GM12878 (cell line): ENCODE results near the gene LAD1. TPM values are rescaled to one million over a fixed set of nuclear protein-coding genes. Genes with fewer than 3 reads are reported as not detected.

Experiments
- ATAC-seq: fragments of 200-7000 bp; cut with Tn5 transposase; 3 replicates; pipeline ENCODE4 v1.9.1; 2020; ENCODE audit warnings: mild to moderate bottlenecking, moderate library complexity
- BruUV-seq: library from RNA; stranded (reverse); fragments of 400-500 nt; replicated peaks from 2 replicates; lab custom pipeline; 2021; lab: Mats Ljungman, UMichigan
- CTCF ChIA-PET: fragments of 300-600 bp; sonication (Branson Sonifier 250); formaldehyde crosslinking; extraction: SDS; loops from one replicate; lab custom pipeline; 2021; ENCODE audit warnings: inconsistent platforms; lab: Yijun Ruan, JAX
- POLR2A ChIA-PET: fragments of 350-600 bp; formaldehyde crosslinking; extraction: SDS; loops from one replicate; lab custom pipeline; 2021; ENCODE audit warnings: inconsistent platforms; lab: Charles Lee
- RAD21 ChIA-PET: fragments of 300-600 bp; sonication (Branson Sonifier 250); formaldehyde crosslinking; loops from one replicate; lab custom pipeline; 2023; ENCODE audit warnings: antibody characterized with exemption; ENCODE audit not compliant: unreplicated experiment; lab: Charles Lee
- SMC1A ChIA-PET: fragments of 300-600 bp; sonication (Branson Sonifier 250); formaldehyde crosslinking; loops from one replicate; lab custom pipeline; 2023; ENCODE audit not compliant: unreplicated experiment, uncharacterized antibody; lab: Charles Lee
- DNase-seq: peaks from one replicate; pipeline ENCODE4 v3.0.0-alpha.2; 2011; ENCODE audit warnings: low read depth, low spot score
- FAIRE-seq: peaks from 3 replicates; lab custom pipeline; 2011; peaks lifted over from hg19 to GRCh38; lab: Jason Lieb, UNC
- H2AFZ ChIP-seq: 2 replicates; pipeline ENCODE4 v1.6.0; 2011; ENCODE audit warnings: low read depth, low read length, control low read depth; ENCODE audit not compliant: control insufficient read depth
- H3K27ac ChIP-seq: 2 replicates; pipeline ENCODE4 v1.5.1; 2011; ENCODE audit warnings: control low read depth; ENCODE audit not compliant: control insufficient read depth, insufficient read depth
- H3K27me3 ChIP-seq, 2 experiments: replicated peaks in 1 of 2; 2 replicates each; pipeline versions ENCODE4 v1.6.0 to v1.6.1; 2011; ENCODE audit warnings: low read length in 1 of 2; ENCODE audit not compliant: control insufficient read depth in 2 of 2, insufficient read depth in 2 of 2
- H3K36me3 ChIP-seq, 2 experiments: 2 replicates each; pipeline ENCODE4 v1.5.1; 2011; ENCODE audit warnings: low read length in 1 of 2; ENCODE audit not compliant: control insufficient read depth in 2 of 2, insufficient read depth in 2 of 2
- H3K4me1 ChIP-seq: 2 replicates; pipeline ENCODE4 v1.6.1; 2011; ENCODE audit warnings: mild to moderate bottlenecking, low read length, moderate library complexity, mixed read lengths; ENCODE audit not compliant: control insufficient read depth, insufficient read depth
- H3K4me2 ChIP-seq: 2 replicates; pipeline ENCODE4 v1.6.0; 2011; ENCODE audit warnings: control low read depth; ENCODE audit not compliant: control insufficient read depth, insufficient read depth
- H3K4me3 ChIP-seq: fragments of 200-600 bp; sonication (generic); 2 replicates; pipeline ENCODE4 v1.5.1; 2016
- H3K79me2 ChIP-seq: 2 replicates; pipeline ENCODE4 v1.6.0; 2011; ENCODE audit warnings: low read length; ENCODE audit not compliant: control insufficient read depth, insufficient read depth
- H3K9ac ChIP-seq: 2 replicates; pipeline ENCODE4 v1.8.0; 2011; ENCODE audit warnings: low read length, control low read depth, mixed read lengths; ENCODE audit not compliant: control insufficient read depth, insufficient read depth
- H3K9me3 ChIP-seq: replicated peaks from 3 replicates; pipeline ENCODE4 v1.5.1; 2011; ENCODE audit warnings: mild to moderate bottlenecking, low read length; ENCODE audit not compliant: control insufficient read depth, insufficient read depth
- H4K20me1 ChIP-seq: 2 replicates; pipeline ENCODE4 v1.6.0; 2011; ENCODE audit not compliant: control insufficient read depth, insufficient read depth
- KAT2A ChIP-seq: conservative IDR thresholded peaks from 2 replicates; pipeline ENCODE4 v1.6.1; 2011; ENCODE audit warnings: low read depth, low read length; ENCODE audit not compliant: control insufficient read depth
- NR2F1 ChIP-seq: fragments of 450-650 bp; conservative IDR thresholded peaks from 2 replicates; pipeline ENCODE4 v1.6.1; 2017; ENCODE audit warnings: mild to moderate bottlenecking
- ZNF207 ChIP-seq: fragments of 450-650 bp; IDR thresholded peaks from 2 replicates; pipeline ENCODE4 v1.6.1; 2014; ENCODE audit warnings: antibody characterized with exemption, mild to moderate bottlenecking, borderline replicate concordance
- WGBS: methylation state at CpG from one replicate; pipeline ENCODE4 v1.1.6; 2016; ENCODE audit warnings: low lambda C conversion rate; ENCODE audit not compliant: insufficient replicate concordance, insufficient coverage; ENCODE audit errors: missing lambda C conversion rate; 5-methylcytosine and 5-hydroxymethylcytosine counted together
- in situ Hi-C: fragments of 300-500 bp; cut with MboI; formaldehyde crosslinking; loops from 9 replicates; pipeline ENCODE4 v1.14.3; 2018; ENCODE audit warnings: mixed read lengths
- intact Hi-C: fragments of 100-400 bp; cut with micrococcal nuclease; formaldehyde crosslinking; loops from one replicate; pipeline ENCODE4 v1.14.2; 2022; ENCODE audit not compliant: unreplicated experiment
- polyA plus RNA-seq, 11 experiments: library from polyadenylated mRNA; depleted of rRNA in 4 of 11; unstranded in 6 of 11; stranded (reverse) in 5 of 11; fragments of >200 nt; fragmentation: Nextera tagmentation in 4 of 11; fragmentation: Illumina TruSeq in 1 of 11; extraction: Ambion mirVana in 4 of 11; extraction: Trizol in 1 of 11; gene quantifications; 1 replicate in 1 of 11; 2 replicates in 10 of 11; pipeline versions ENCODE4 v1.2.1 to v1.2.3, GENCODE V29; 2011 to 2016; ENCODE audit warnings: inconsistent platforms in 2 of 11, missing spikeins in 2 of 11, low read depth in 1 of 11
- total RNA-seq, 4 experiments: library from RNA; depleted of rRNA in 3 of 4; stranded (reverse); fragments of >200 nt in 3 of 4; fragmentation: Illumina TruSeq in 1 of 4; extraction: Trizol in 1 of 4; gene quantifications; 2 replicates each; pipeline versions ENCODE4 v1.2.1 to v1.2.3, GENCODE V29; 2013 to 2021
- TF ChIP-seq, protein P1 (sequence below): fragments of 450-650 bp; IDR thresholded peaks from 2 replicates; pipeline ENCODE4 v1.6.1; 2016; ENCODE audit warnings: mild to moderate bottlenecking
- TF ChIP-seq, protein P2 (sequence below): fragments of 450-650 bp; IDR thresholded peaks from 2 replicates; pipeline ENCODE4 v1.6.1; 2016; ENCODE audit warnings: mild to moderate bottlenecking, moderate library complexity, borderline replicate concordance

Gene LAD1
- total and polyA plus RNA-seq, 10 of the 15 experiments (the other 5 are each of a cell fraction or from before 2014, with no cell fraction given) = 0.05 to 0.48 (median 0.32) TPM; not detected in 3

- intact Hi-C loops = no loop called here
- RAD21 ChIA-PET = interaction anchor here (0.9 kb wide), 1 partner anchor 7 kb away, joined by 3 read pairs; no protein-coding TSS in a partner anchor
These were observed 43.7 kb downstream of the LAD1 start for GRCh38 chr1:201355471-201355870.

GRCh38 chr1:201354901-201355295 is 44.2 kb downstream of the LAD1 start:
- Histone ChIP-seq H4K20me1 (no peaks in the 10 kb centered on the region), H3K9me3 (no peaks in the 10 kb centered on the region), H3K79me2 (no peaks in the 10 kb centered on the region), H2AFZ (no peak overlapping the region), H3K9ac (no peak overlapping the region), H3K4me2 (no peak overlapping the region), H3K4me1 (no peaks in the 10 kb centered on the region), H3K4me3 (no peak overlapping the region), H3K27me3 (peaks cover 0 to 4% of the 10 kb centered on the region in 2 experiments; a peak in 2 of 4 replicates), H3K36me3 (no peaks in the 10 kb centered on the region), H3K27ac (no peak overlapping the region)
- 33% methylated on average over 4 of the region's 4 CpGs for WGBS
- FAIRE-seq (no peak), ATAC-seq (no peak), DNase-seq (no peak)
- ChIA-PET POLR2A (interaction anchor here (0.6 kb wide), 1 partner anchor 186 kb away, joined by 3 read pairs; no protein-coding TSS in a partner anchor), SMC1A (no interaction called here), RAD21 (interaction anchor here (0.9 kb wide), 1 partner anchor 8 kb away, joined by 3 read pairs; no protein-coding TSS in a partner anchor), CTCF (interaction anchor here (1.0 kb wide), 1 partner anchor 46 kb away, joined by 3 read pairs; no protein-coding TSS in a partner anchor)
- BruUV-seq = no TSS peak
- in situ Hi-C loops (no loop called here), intact Hi-C loops (no loop called here)
- TF ChIP-seq, protein P1, sequence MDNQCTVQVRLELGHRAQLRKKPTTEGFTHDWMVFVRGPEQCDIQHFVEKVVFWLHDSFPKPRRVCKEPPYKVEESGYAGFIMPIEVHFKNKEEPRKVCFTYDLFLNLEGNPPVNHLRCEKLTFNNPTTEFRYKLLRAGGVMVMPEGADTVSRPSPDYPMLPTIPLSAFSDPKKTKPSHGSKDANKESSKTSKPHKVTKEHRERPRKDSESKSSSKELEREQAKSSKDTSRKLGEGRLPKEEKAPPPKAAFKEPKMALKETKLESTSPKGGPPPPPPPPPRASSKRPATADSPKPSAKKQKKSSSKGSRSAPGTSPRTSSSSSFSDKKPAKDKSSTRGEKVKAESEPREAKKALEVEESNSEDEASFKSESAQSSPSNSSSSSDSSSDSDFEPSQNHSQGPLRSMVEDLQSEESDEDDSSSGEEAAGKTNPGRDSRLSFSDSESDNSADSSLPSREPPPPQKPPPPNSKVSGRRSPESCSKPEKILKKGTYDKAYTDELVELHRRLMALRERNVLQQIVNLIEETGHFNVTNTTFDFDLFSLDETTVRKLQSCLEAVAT = no peak
- no peak for TF ChIP-seq NR2F1
- TF ChIP-seq, protein P2, sequence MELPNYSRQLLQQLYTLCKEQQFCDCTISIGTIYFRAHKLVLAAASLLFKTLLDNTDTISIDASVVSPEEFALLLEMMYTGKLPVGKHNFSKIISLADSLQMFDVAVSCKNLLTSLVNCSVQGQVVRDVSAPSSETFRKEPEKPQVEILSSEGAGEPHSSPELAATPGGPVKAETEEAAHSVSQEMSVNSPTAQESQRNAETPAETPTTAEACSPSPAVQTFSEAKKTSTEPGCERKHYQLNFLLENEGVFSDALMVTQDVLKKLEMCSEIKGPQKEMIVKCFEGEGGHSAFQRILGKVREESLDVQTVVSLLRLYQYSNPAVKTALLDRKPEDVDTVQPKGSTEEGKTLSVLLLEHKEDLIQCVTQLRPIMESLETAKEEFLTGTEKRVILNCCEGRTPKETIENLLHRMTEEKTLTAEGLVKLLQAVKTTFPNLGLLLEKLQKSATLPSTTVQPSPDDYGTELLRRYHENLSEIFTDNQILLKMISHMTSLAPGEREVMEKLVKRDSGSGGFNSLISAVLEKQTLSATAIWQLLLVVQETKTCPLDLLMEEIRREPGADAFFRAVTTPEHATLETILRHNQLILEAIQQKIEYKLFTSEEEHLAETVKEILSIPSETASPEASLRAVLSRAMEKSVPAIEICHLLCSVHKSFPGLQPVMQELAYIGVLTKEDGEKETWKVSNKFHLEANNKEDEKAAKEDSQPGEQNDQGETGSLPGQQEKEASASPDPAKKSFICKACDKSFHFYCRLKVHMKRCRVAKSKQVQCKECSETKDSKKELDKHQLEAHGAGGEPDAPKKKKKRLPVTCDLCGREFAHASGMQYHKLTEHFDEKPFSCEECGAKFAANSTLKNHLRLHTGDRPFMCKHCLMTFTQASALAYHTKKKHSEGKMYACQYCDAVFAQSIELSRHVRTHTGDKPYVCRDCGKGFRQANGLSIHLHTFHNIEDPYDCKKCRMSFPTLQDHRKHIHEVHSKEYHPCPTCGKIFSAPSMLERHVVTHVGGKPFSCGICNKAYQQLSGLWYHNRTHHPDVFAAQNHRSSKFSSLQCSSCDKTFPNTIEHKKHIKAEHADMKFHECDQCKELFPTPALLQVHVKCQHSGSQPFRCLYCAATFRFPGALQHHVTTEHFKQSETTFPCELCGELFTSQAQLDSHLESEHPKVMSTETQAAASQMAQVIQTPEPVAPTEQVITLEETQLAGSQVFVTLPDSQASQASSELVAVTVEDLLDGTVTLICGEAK = no peak

More at GRCh38 chr1:201355471-201355870, 43.7 kb downstream of the LAD1 start:
- Histone ChIP-seq H2AFZ (no peak overlapping the region), H3K27me3 (peaks cover 0 to 4% of the 10 kb centered on the region in 2 experiments; a peak in 2 of 4 replicates), H3K9me3 (no peaks in the 10 kb centered on the region), H3K27ac (no peak overlapping the region), H3K4me1 (no peaks in the 10 kb centered on the region), H4K20me1 (no peaks in the 10 kb centered on the region), H3K36me3 (no peaks in the 10 kb centered on the region), H3K4me2 (no peak overlapping the region), H3K9ac (no peak overlapping the region), H3K79me2 (no peaks in the 10 kb centered on the region), H3K4me3 (no peak overlapping the region)
- in situ Hi-C loops = no loop called here
- SMC1A ChIA-PET = interaction anchor here (1.2 kb wide), 1 partner anchor 62 kb away, joined by 4 read pairs; no protein-coding TSS in a partner anchor
- FAIRE-seq (no peak), DNase-seq (no peak), ATAC-seq (no peak)
- WGBS = 4% methylated on average over 7 of the region's 7 CpGs
- no TSS peak for BruUV-seq
- POLR2A ChIA-PET = interaction anchor here (0.7 kb wide), 1 partner anchor 9 kb away, joined by 3 read pairs; no protein-coding TSS in a partner anchor
- TF ChIP-seq KAT2A (no peak), ZNF207 (no peak)
- CTCF ChIA-PET = interaction anchor here (1.0 kb wide), 1 partner anchor 47 kb away, joined by 3 read pairs; no protein-coding TSS in a partner anchor
